Measurements from ENCODE around the gene GAA. TPM values are rescaled to one million over a fixed set of nuclear protein-coding genes. Genes with fewer than 3 reads are reported as not detected.

GAA gene
- total and polyA plus RNA-seq, 2 of the 13 experiments (the other 11 are each of a cell fraction or from before 2014, with no cell fraction given), result 21.6 to 36.4 TPM

DNA sequence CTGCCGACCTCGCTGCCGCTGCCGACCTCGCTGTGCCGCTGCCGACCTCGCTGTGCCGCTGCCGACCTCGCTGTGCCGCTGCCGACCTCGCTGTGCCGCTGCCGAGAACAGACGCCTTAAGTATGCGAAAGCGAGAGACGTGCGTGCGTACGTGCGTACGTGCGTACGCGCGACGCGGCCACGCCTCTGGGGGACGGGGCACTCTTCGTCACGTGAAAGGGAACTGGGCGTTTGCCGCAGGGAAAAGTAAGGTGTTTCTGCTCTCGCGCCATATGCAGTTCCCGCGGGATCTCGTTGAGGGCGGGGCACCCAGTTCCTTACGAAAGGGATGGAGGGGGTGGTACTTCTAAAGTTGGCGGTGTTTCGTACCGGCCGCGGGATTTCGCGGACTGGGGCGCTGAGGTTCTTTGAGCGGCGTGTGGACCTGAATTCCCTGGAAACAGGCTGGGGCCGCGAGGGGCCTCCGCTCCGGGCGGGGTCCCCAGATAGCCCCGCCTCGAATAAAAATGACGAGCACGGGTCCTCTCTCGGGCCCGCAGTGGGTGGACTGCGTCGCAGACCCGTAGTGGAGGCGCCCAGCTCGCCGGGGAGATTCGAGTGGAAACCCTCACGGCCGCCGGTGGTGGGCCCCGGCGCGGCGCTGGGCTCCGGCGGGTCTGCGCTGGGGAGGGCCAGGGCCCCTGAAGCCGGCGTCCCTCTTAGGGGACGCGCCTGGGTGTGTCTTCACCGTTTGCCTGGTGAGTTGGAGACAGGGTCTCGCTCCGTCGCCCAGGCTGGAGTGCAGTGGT lies 45.8 kb downstream of the GAA start, which contains the start of gene EIF4A3 (continued):
- peak; percentile 90; the same call in 1 of the 2 replicates for TF ChIP-seq ZNF839 (CRISPR knock-in tag; IDR thresholded peaks at IDR 0.05; ENCODE audit: borderline replicate concordance)
- peak; percentile 99 for TF ChIP-seq SALL1 (CRISPR knock-in tag; IDR thresholded peaks at IDR 0.05)
- TF ChIP-seq ZNF234 (CRISPR knock-in tag; conservative IDR thresholded peaks at IDR 0.05), result no peak
- TF ChIP-seq ZNF878 (CRISPR knock-in tag; IDR thresholded peaks at IDR 0.05), result no peak
- TF ChIP-seq ZNF326 (CRISPR knock-in tag; IDR thresholded peaks at IDR 0.05; ENCODE audit: borderline replicate concordance), result no peak
- TF ChIP-seq ZNF674 (CRISPR knock-in tag; IDR thresholded peaks at IDR 0.05; ENCODE audit: low read depth), result no peak
- peak; percentile 50 for TF ChIP-seq ZNF547 (CRISPR knock-in tag; IDR thresholded peaks at IDR 0.05)
- peak; percentile 87 for TF ChIP-seq IRF2 (CRISPR knock-in tag; IDR thresholded peaks at IDR 0.05)
- TF ChIP-seq ZBTB38 (CRISPR knock-in tag; IDR thresholded peaks at IDR 0.05), result peak; percentile 100
- no peak for TF ChIP-seq NR1H2 (CRISPR knock-in tag; IDR thresholded peaks at IDR 0.05; ENCODE audit: borderline replicate concordance, low read depth)
- TF ChIP-seq REL (CRISPR knock-in tag; conservative IDR thresholded peaks at IDR 0.05), result no peak
- peak; percentile 94 for TF ChIP-seq PHF5A (CRISPR knock-in tag; IDR thresholded peaks at IDR 0.05; ENCODE audit: low read depth, unreplicated experiment)
- TF ChIP-seq, protein P1, sequence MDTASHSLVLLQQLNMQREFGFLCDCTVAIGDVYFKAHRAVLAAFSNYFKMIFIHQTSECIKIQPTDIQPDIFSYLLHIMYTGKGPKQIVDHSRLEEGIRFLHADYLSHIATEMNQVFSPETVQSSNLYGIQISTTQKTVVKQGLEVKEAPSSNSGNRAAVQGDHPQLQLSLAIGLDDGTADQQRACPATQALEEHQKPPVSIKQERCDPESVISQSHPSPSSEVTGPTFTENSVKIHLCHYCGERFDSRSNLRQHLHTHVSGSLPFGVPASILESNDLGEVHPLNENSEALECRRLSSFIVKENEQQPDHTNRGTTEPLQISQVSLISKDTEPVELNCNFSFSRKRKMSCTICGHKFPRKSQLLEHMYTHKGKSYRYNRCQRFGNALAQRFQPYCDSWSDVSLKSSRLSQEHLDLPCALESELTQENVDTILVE (CRISPR knock-in tag; IDR thresholded peaks at IDR 0.05), result peak; percentile 65; the same call in 1 of the 2 replicates
- TF ChIP-seq PTBP1 (IDR thresholded peaks at IDR 0.05; ENCODE audit: low read depth, low read length, poor library complexity, severe bottlenecking), result no peak
- TF ChIP-seq, protein P2, sequence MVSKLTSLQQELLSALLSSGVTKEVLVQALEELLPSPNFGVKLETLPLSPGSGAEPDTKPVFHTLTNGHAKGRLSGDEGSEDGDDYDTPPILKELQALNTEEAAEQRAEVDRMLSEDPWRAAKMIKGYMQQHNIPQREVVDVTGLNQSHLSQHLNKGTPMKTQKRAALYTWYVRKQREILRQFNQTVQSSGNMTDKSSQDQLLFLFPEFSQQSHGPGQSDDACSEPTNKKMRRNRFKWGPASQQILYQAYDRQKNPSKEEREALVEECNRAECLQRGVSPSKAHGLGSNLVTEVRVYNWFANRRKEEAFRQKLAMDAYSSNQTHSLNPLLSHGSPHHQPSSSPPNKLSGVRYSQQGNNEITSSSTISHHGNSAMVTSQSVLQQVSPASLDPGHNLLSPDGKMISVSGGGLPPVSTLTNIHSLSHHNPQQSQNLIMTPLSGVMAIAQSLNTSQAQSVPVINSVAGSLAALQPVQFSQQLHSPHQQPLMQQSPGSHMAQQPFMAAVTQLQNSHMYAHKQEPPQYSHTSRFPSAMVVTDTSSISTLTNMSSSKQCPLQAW (CRISPR knock-in tag; IDR thresholded peaks at IDR 0.05), result peak; percentile 81
- TF ChIP-seq, protein P3, sequence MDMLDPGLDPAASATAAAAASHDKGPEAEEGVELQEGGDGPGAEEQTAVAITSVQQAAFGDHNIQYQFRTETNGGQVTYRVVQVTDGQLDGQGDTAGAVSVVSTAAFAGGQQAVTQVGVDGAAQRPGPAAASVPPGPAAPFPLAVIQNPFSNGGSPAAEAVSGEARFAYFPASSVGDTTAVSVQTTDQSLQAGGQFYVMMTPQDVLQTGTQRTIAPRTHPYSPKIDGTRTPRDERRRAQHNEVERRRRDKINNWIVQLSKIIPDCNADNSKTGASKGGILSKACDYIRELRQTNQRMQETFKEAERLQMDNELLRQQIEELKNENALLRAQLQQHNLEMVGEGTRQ (IDR thresholded peaks at IDR 0.05; ENCODE audit: low read depth, low read length), result peak; percentile 80
- TF ChIP-seq, protein P3 (CRISPR knock-in tag; IDR thresholded peaks at IDR 0.05; ENCODE audit: borderline replicate concordance), result peak; percentile 90
- peak; percentile 36; the same call in 1 of the 2 replicates for TF ChIP-seq HNF4A (CRISPR knock-in tag; IDR thresholded peaks at IDR 0.05)
- no peak for TF ChIP-seq ZNF143 (CRISPR knock-in tag; IDR thresholded peaks at IDR 0.05)
- TF ChIP-seq KDM5B (CRISPR knock-in tag; IDR thresholded peaks at IDR 0.05; ENCODE audit: borderline replicate concordance), result peak; percentile 97
- no peak for TF ChIP-seq ZNF382 (CRISPR knock-in tag; IDR thresholded peaks at IDR 0.05; ENCODE audit: borderline replicate concordance)
- no peak for TF ChIP-seq SNAI1 (CRISPR knock-in tag; IDR thresholded peaks at IDR 0.05; ENCODE audit: borderline replicate concordance)
- peak; percentile 66; the same call in 1 of the 2 replicates for TF ChIP-seq TEAD2 (CRISPR knock-in tag; IDR thresholded peaks at IDR 0.05)
- peak; percentile 87; the same call in 1 of the 2 replicates for TF ChIP-seq ZNF678 (CRISPR knock-in tag; IDR thresholded peaks at IDR 0.05)

All from HepG2 (cell line).